HepG2 (cell line): ENCODE results near the gene FLYWCH1. TPM values are rescaled to one million over a fixed set of nuclear protein-coding genes. Genes with fewer than 3 reads are reported as not detected.
A peak's percentile ranks its signal among the peaks of the same experiment; 100 is the strongest.

ENCODE experiments used
- ATF7-NPFF ChIP-seq: sonication (generic); formaldehyde crosslinking; IDR thresholded peaks from 2 replicates; pipeline ENCODE4 v1.8.1; 2023; ENCODE audit warnings: mild to moderate bottlenecking, low read depth, missing genetic modification reagents, moderate library complexity
- DRAP1 ChIP-seq: IDR thresholded peaks from 2 replicates; pipeline ENCODE4 v1.6.1; 2016; ENCODE audit warnings: missing genetic modification reagents, missing compliant biosample characterization
- GATAD2A ChIP-seq: IDR thresholded peaks from 2 replicates; pipeline ENCODE4 v1.6.1; 2016
- IRF2 ChIP-seq: IDR thresholded peaks from 2 replicates; pipeline ENCODE4 v1.6.1; 2018; ENCODE audit warnings: missing genetic modification reagents, missing compliant biosample characterization
- IRF9 ChIP-seq: sonication (generic); formaldehyde crosslinking; IDR thresholded peaks from 2 replicates; pipeline ENCODE4 v1.8.0; 2022; ENCODE audit warnings: missing genetic modification reagents, mild to moderate bottlenecking, borderline replicate concordance
- KLF16 ChIP-seq, 2 experiments: sonication (generic) in 1 of 2; formaldehyde crosslinking in 1 of 2; IDR thresholded peaks; 2 replicates each; pipeline versions ENCODE4 v1.6.1 to v1.8.0; 2016 to 2023; ENCODE audit warnings: missing genetic modification reagents in 2 of 2, missing compliant biosample characterization in 1 of 2
- MLX ChIP-seq: IDR thresholded peaks from 2 replicates; pipeline ENCODE4 v1.6.1; 2016
- NAIF1 ChIP-seq: sonication (generic); formaldehyde crosslinking; IDR thresholded peaks from 2 replicates; pipeline ENCODE4 v1.5.0; 2020; ENCODE audit warnings: mild to moderate bottlenecking, missing genetic modification reagents, borderline replicate concordance
- PHF8 ChIP-seq: sonication (generic); formaldehyde crosslinking; IDR thresholded peaks from 2 replicates; pipeline ENCODE4 v1.5.0; 2020; ENCODE audit warnings: missing genetic modification reagents
- SIX4 ChIP-seq: sonication (generic); formaldehyde crosslinking; IDR thresholded peaks from 2 replicates; pipeline ENCODE4 v1.4.0; 2020; ENCODE audit warnings: missing genetic modification reagents
- SNAPC5 ChIP-seq: sonication (generic); formaldehyde crosslinking; IDR thresholded peaks from 2 replicates; pipeline ENCODE4 v1.8.1; 2023; ENCODE audit warnings: mild to moderate bottlenecking, missing genetic modification reagents, borderline replicate concordance
- SOX6 ChIP-seq, 2 experiments: fragments of 450-650 bp in 1 of 2; sonication (generic) in 1 of 2; formaldehyde crosslinking in 1 of 2; IDR thresholded peaks; 2 replicates each; pipeline versions ENCODE4 v1.4.0 to v1.6.1; 2017 to 2020; ENCODE audit warnings: antibody characterized with exemption in 1 of 2, mild to moderate bottlenecking in 1 of 2, missing genetic modification reagents in 1 of 2
- STAG1 ChIP-seq: sonication (generic); formaldehyde crosslinking; IDR thresholded peaks from 2 replicates; pipeline ENCODE4 v1.4.0; 2020; ENCODE audit warnings: missing genetic modification reagents
- ZNF598 ChIP-seq: sonication (generic); formaldehyde crosslinking; IDR thresholded peaks from 2 replicates; pipeline ENCODE4 v1.5.1; 2020; ENCODE audit warnings: mild to moderate bottlenecking, missing genetic modification reagents, borderline replicate concordance
- ZNF687 ChIP-seq: sonication (generic); formaldehyde crosslinking; IDR thresholded peaks from 2 replicates; pipeline ENCODE4 v1.5.1; 2020; ENCODE audit warnings: mild to moderate bottlenecking, missing genetic modification reagents, moderate library complexity
- ZNF782 ChIP-seq: sonication (generic); formaldehyde crosslinking; IDR thresholded peaks from 2 replicates; pipeline ENCODE4 v1.4.0; 2020; ENCODE audit warnings: missing genetic modification reagents, mild to moderate bottlenecking, borderline replicate concordance
- ZNF784 ChIP-seq: sonication (generic); formaldehyde crosslinking; IDR thresholded peaks from 2 replicates; pipeline ENCODE4 v1.5.1; 2020; ENCODE audit warnings: missing genetic modification reagents, mild to moderate bottlenecking, borderline replicate concordance
- ZNF788 ChIP-seq: sonication (generic); formaldehyde crosslinking; IDR thresholded peaks from 2 replicates; pipeline ENCODE4 v1.5.0; 2020; ENCODE audit warnings: mild to moderate bottlenecking, missing genetic modification reagents, borderline replicate concordance
- polyA plus RNA-seq, 8 experiments: library from polyadenylated mRNA; depleted of rRNA in 3 of 8; stranded (reverse) in 7 of 8; unstranded in 1 of 8; fragments of >200 nt; fragmentation: Illumina TruSeq in 4 of 8; extraction: Trizol in 4 of 8; gene quantifications; 2 replicates each; pipeline versions ENCODE4 v1.2.1 to v1.2.3, GENCODE V29; 2011 to 2016; ENCODE audit warnings: low read depth in 4 of 8, missing spikeins in 1 of 8, mixed read lengths in 1 of 8; ENCODE audit not compliant: insufficient read depth in 1 of 8
- total RNA-seq, 5 experiments: library from RNA; depleted of rRNA; stranded (reverse); fragments of >200 nt; fragmentation: Illumina TruSeq; extraction: Trizol; gene quantifications; 2 replicates each; pipeline ENCODE4 v1.2.3, GENCODE V29; 2016; ENCODE audit warnings: low read depth in 1 of 5

FLYWCH1 gene
- total and polyA plus RNA-seq, 2 of the 13 experiments (the other 11 are each of a cell fraction or from before 2014, with no cell fraction given), result 7.3 to 12.4 TPM

GRCh38 chr16:2874912-2875362 is 36.8 kb upstream of the FLYWCH1 start (continued):
- no peak for TF ChIP-seq SOX6 (IDR thresholded peaks at IDR 0.05)
- 0 out of 2 replicates have a peak, but pooled peaks have one; percentile 32 for TF ChIP-seq SOX6 (CRISPR knock-in tag; IDR thresholded peaks at IDR 0.05)
- TF ChIP-seq NAIF1 (CRISPR knock-in tag), result no peak
- peak; percentile 73 for TF ChIP-seq ZNF687 (CRISPR knock-in tag)
- 0 out of 2 replicates have a peak, but pooled peaks have one; percentile 36 for TF ChIP-seq ZNF782 (CRISPR knock-in tag)
- peak; percentile 36; the same call in 1 of the 2 replicates for TF ChIP-seq PHF8 (CRISPR knock-in tag)
- TF ChIP-seq SIX4 (CRISPR knock-in tag), result no peak
- no peak for TF ChIP-seq MLX
- TF ChIP-seq STAG1 (CRISPR knock-in tag), result peak; percentile 80
- peak; percentile 42; the same call in 1 of the 2 replicates for TF ChIP-seq GATAD2A (CRISPR knock-in tag)
- 0 out of 4 replicates have a peak, but pooled peaks of 1 of the 2 experiments have one; percentile 54 for TF ChIP-seq KLF16 (CRISPR knock-in tag; IDR thresholded peaks at IDR 0.05)
- no peak for TF ChIP-seq SNAPC5 (CRISPR knock-in tag)
- TF ChIP-seq IRF9 (CRISPR knock-in tag), result no peak
- TF ChIP-seq DRAP1 (CRISPR knock-in tag), result peak; percentile 30; the same call in 1 of the 2 replicates
- TF ChIP-seq ZNF598 (CRISPR knock-in tag), result no peak
- TF ChIP-seq ATF7-NPFF, result no peak
- TF ChIP-seq ZNF784 (CRISPR knock-in tag), result no peak
- no peak; the same call in 1 of the 2 replicates for TF ChIP-seq ZNF788 (CRISPR knock-in tag)
- peak; percentile 83 for TF ChIP-seq IRF2 (CRISPR knock-in tag)
